MM.1S (cell line): ENCODE data around the gene APAF1.

Experiments used
- DNase-seq: peaks from one replicate; pipeline ENCODE4 v3.0.0-alpha.2; 2015
- H2AFZ ChIP-seq: fragments of 300-600 bp; sonication (generic); 2 replicates; pipeline ENCODE4 v1.6.0; 2016; ENCODE audit warnings: antibody characterized with exemption, low read length
- H3F3A ChIP-seq: fragments of 300-600 bp; sonication (generic); 2 replicates; pipeline ENCODE4 v1.6.1; 2016; ENCODE audit warnings: mild to moderate bottlenecking, antibody characterized with exemption, low read length, moderate library complexity, mixed read lengths; ENCODE audit not compliant: insufficient read depth
- H3K27ac ChIP-seq: fragments of 300-600 bp; sonication (generic); 2 replicates; pipeline ENCODE4 v1.5.1; 2016; ENCODE audit warnings: mild to moderate bottlenecking, low read length
- H3K27me3 ChIP-seq: fragments of 300-600 bp; sonication (generic); replicated peaks from 2 replicates; pipeline ENCODE4 v1.6.0; 2016; ENCODE audit warnings: low read length; ENCODE audit not compliant: insufficient read depth
- H3K36me3 ChIP-seq: fragments of 300-600 bp; sonication (generic); replicated peaks from 2 replicates; pipeline ENCODE4 v1.6.1; 2016; ENCODE audit warnings: mild to moderate bottlenecking, low read length, mixed read lengths; ENCODE audit not compliant: insufficient read depth
- H3K4me1 ChIP-seq: fragments of 300-600 bp; sonication (generic); 2 replicates; pipeline ENCODE4 v1.6.1; 2016; ENCODE audit warnings: low read length, mixed read lengths
- H3K4me2 ChIP-seq: fragments of 300-600 bp; sonication (generic); 2 replicates; pipeline ENCODE4 v1.6.0; 2016; ENCODE audit warnings: low read depth, low read length
- H3K4me3 ChIP-seq: fragments of 300-600 bp; sonication (generic); 2 replicates; pipeline ENCODE4 v1.5.1; 2016; ENCODE audit warnings: low read length, mixed read lengths
- H3K79me2 ChIP-seq: fragments of 300-600 bp; sonication (generic); 2 replicates; pipeline ENCODE4 v1.6.1; 2016; ENCODE audit warnings: mixed run types, low read length, mixed read lengths
- H3K9ac ChIP-seq: fragments of 300-600 bp; sonication (generic); 2 replicates; pipeline ENCODE4 v1.6.1; 2016; ENCODE audit warnings: low read length, mixed read lengths
- H3K9me2 ChIP-seq: fragments of 300-600 bp; sonication (generic); replicated peaks from 2 replicates; pipeline ENCODE4 v1.6.1; 2016; ENCODE audit warnings: mild to moderate bottlenecking, low read length, mixed read lengths; ENCODE audit not compliant: insufficient read depth
- H3K9me3 ChIP-seq: fragments of 300-600 bp; sonication (generic); replicated peaks from 2 replicates; pipeline ENCODE4 v1.6.1; 2016; ENCODE audit warnings: mild to moderate bottlenecking, low read length, mixed read lengths; ENCODE audit not compliant: insufficient read depth
- H4K20me1 ChIP-seq: fragments of 300-600 bp; sonication (generic); 2 replicates; pipeline ENCODE4 v1.6.1; 2016; ENCODE audit warnings: mild to moderate bottlenecking, low read length, moderate library complexity, mixed read lengths; ENCODE audit not compliant: insufficient read depth
- CTCF ChIP-seq: fragments of 300-600 bp; sonication (generic); IDR thresholded peaks from 2 replicates; pipeline ENCODE4 v1.5.1; 2016; ENCODE audit warnings: antibody characterized with exemption, low read length, mixed read lengths
- EZH2 ChIP-seq: fragments of 300-600 bp; sonication (generic); optimal IDR thresholded peaks from 2 replicates; pipeline ENCODE3; 2017; ENCODE audit warnings: low read depth, mild to moderate bottlenecking, antibody characterized with exemption, low read length, mixed read lengths
- EZH2phosphoT487 ChIP-seq: fragments of 300-600 bp; sonication (generic); IDR thresholded peaks from 2 replicates; pipeline ENCODE4 v1.6.1; 2018; ENCODE audit warnings: antibody characterized with exemption, low read length

APAF1 gene

DNA sequence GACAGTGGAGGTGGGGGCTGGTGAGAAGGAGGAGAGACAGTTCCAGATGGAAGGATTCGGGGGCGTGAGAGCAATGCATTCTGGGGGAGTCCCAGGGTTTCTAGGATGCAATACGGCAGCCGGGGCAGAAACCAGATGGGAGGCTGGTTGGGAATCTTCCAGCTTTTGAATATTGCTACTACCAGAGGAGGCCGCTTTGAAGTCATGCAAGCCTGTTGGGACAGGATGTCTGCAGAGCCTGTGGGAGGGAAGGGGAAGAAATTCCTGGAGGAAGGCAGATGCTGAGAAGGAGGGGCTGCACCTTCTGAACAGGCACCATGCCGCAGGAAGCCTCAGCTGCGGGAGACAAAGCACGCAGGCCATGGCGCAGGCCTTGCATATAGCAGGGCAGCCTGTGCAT, 105.4 kb downstream of the APAF1 start:
- Histone ChIP-seq H3K4me3 (no peak overlapping the region), H2AFZ (no peak overlapping the region)
- DNase-seq: no peak

DNA sequence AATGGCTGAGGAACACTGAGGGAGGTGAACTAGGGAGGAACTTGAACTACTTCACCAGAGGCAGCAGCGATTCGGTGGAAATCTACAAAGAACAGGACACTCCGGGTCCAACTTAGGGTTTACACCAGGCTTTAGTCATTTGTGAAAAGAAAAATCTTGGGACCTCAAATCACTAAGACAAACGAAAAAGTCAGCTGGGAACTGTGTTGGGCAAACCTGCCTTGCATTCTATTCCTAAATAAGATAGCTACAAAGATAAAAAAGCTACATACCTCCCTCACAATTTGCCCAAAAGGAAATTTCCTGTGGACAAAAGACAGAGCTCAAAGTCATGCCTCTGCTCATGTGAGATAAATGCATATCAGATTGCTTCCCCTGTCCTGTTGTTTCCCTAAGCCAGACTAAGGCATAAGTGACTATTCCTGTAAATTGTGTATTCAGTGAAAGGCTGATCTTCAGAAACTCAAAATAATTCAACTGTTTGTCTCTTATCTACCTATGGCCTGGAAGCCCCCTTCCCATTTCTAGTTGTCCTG, 106.6 kb downstream of the APAF1 start:
- DNase-seq: no peak
- Histone ChIP-seq H3K27me3 (no peaks in the 10 kb centered on the region), H3K27ac (no peak overlapping the region), H3K4me1 (no peaks in the 10 kb centered on the region), H3K9ac (no peak overlapping the region), H3K4me3 (no peak overlapping the region), H3K9me3 (no peaks in the 10 kb centered on the region), H3K79me2 (no peaks in the 10 kb centered on the region), H3K36me3 (no peaks in the 10 kb centered on the region), H3K9me2 (no peaks in the 10 kb centered on the region), H2AFZ (no peak overlapping the region), H3K4me2 (no peak overlapping the region), H3F3A (no peaks in the 10 kb centered on the region), H4K20me1 (no peaks in the 10 kb centered on the region)
- TF ChIP-seq EZH2phosphoT487 (no peak), CTCF (no peak), EZH2 (no peak)

More for the DNA sequence above, 105.4 kb downstream of the APAF1 start:
- H3K9ac ChIP-seq: no peak overlapping the region
- TF ChIP-seq CTCF (no peak), EZH2 (no peak), EZH2phosphoT487 (no peak)
- no peaks in the 10 kb centered on the region for H3K4me1 ChIP-seq
- H3K79me2 ChIP-seq: no peaks in the 10 kb centered on the region
- H3F3A ChIP-seq: no peaks in the 10 kb centered on the region
- H3K4me2 ChIP-seq: no peak overlapping the region
- H3K27me3 ChIP-seq: no peaks in the 10 kb centered on the region
- no peaks in the 10 kb centered on the region for H3K9me2 ChIP-seq
- H3K27ac ChIP-seq: no peak overlapping the region
- no peaks in the 10 kb centered on the region for H4K20me1 ChIP-seq
- no peaks in the 10 kb centered on the region for H3K9me3 ChIP-seq
- no peaks in the 10 kb centered on the region for H3K36me3 ChIP-seq

- Histone ChIP-seq H3K9me2 (no peaks in the 10 kb centered on the region), H3F3A (no peaks in the 10 kb centered on the region), H3K4me3 (no peak overlapping the region), H3K9me3 (no peaks in the 10 kb centered on the region), H3K79me2 (no peaks in the 10 kb centered on the region), H4K20me1 (no peaks in the 10 kb centered on the region), H3K36me3 (no peaks in the 10 kb centered on the region), H3K9ac (no peak overlapping the region), H3K27ac (no peak overlapping the region), H2AFZ (no peak overlapping the region), H3K4me1 (no peaks in the 10 kb centered on the region), H3K27me3 (no peaks in the 10 kb centered on the region), H3K4me2 (no peak overlapping the region)
- DNase-seq: no peak
- TF ChIP-seq EZH2 (no peak), CTCF (no peak), EZH2phosphoT487 (no peak)
Observed at GRCh38 chr12:98752726-98753125, 107.6 kb downstream of the APAF1 start.
